ENCODE results near the gene CCT2. TPM values are rescaled to one million over a fixed set of nuclear protein-coding genes. Genes with fewer than 3 reads are reported as not detected.

The CCT2 gene
- total RNA-seq, 1 donor from 2014 or later, result 114 TPM

DNA sequence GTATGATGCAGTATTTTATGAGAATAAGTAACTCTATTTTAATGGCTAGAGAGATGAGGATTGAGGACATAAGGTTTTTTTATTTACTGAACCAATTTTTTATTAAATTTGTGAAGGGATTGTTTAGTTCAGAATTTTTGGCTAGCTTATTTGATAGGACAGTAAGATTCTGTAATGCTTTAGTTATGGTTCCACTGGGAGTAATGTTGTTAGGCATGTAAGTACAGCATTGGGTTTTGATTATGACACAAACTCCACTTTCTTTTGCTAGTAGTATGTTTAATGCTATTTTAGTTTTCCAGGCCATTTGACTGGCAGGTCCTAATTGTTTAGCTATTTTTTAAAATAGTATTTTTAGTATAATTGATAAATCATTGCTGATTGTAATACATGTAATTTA, 59.3 kb downstream of the CCT2 start:
- no peak for ATAC-seq

DNA sequence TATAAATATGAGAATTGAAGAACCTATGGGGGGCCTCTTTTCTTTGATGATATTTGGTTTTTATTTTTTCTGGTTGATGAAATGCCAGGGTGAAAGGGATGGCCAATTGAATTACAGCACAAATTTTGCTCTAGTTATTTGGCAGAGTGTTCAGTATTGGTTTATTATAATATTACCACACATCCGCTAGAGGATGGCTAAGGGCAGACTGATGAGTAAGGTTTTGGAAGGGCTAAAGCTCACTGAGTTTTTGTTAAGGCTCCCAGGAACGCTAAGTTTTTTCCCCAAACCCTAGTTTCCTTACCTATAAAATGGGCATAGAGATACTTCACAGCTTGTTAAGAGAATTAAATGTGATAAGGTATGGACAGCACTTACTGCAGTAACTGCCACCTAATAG, 59.8 kb downstream of the CCT2 start:
- ATAC-seq, result no peak

DNA sequence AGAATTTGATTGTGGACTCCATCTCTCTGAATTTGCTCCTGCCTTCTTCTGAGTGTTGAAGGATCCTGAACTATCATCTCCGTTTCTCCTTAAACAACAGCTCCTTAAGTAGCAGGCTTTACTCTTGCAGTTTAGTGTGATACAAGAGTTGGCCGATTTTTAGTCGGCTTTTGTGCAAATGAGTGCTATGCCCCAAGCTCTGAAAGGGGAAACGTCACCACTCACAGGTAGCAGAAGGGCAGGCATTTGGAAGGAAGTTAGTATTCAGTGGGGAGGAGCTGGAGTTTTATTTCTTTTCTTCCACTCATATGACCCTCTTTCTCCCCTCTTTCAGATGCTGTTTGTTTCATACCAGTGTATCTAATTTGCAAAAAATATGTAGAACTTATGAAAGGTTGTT, 61.9 kb downstream of the CCT2 start:
- ATAC-seq, result no peak

DNA sequence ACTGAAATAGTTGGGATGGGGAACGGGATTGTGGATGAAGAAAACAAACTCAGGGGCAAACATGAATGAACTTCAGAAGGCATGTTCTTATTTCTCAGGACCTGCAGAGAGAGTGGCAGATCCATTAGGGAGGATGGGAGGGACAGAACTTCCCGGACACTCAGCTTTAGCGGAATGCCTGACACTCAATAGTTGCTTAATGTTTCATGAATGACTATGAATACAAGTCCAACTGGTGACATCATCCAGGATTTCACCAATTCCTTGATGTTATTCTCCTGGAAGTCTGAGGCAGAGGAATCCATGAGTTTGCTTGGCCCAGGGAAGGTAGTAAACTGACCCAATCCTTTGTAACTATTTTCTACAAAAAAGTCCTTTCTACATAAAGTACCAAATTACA, 63.2 kb downstream of the CCT2 start:
- no peak for ATAC-seq

DNA sequence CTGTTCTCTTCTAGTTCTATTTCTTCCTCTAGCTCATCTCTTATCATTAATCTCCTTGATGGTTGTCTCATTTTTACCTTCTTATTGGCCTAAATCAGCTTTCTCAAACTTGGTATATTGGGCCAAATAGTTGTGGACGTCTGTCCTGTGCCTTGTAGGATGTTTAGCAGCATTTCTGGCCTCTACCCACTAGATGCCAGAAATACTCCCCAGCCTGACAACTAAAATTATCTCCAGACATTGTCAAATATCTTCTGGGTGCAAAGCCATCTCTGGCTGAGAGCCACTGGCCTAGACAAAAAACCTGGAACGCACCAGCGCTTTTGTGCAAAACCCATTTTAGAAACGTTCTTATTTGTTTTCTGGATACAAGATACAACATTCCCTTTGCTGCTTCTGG, 64.3 kb downstream of the CCT2 start:
- ATAC-seq, result no peak

Other genes with a start within 250 kb of the CCT2 start
- 13.0 TPM for gene LYZ, start 237.1 kb upstream of the CCT2 start, total RNA-seq
- gene YEATS4, start 225.7 kb upstream of the CCT2 start, total RNA-seq, result 12.5 TPM
- 15.4 TPM for gene FRS2, start 115.1 kb upstream of the CCT2 start, total RNA-seq
- not detected for gene LRRC10, start 25.4 kb downstream of the CCT2 start, total RNA-seq
- not detected for gene BEST3, start 113.8 kb downstream of the CCT2 start, total RNA-seq
- gene RAB3IP, start 153.4 kb downstream of the CCT2 start, total RNA-seq, result 16.5 TPM
- not detected for gene MYRFL, start 239.8 kb downstream of the CCT2 start, total RNA-seq